Endothelial cell of umbilical vein (primary cell): ENCODE results near the gene LRFN3. TPM values are rescaled to one million over a fixed set of nuclear protein-coding genes. Genes with fewer than 3 reads are reported as not detected.

Experiments used
- polyA plus RNA-seq, 4 experiments: library from polyadenylated mRNA; depleted of rRNA in 3 of 4; stranded (reverse) in 3 of 4; unstranded in 1 of 4; fragments of >200 nt; gene quantifications; 2 replicates each; pipeline versions ENCODE4 v1.2.1 to v1.2.3, GENCODE V29; 2011 to 2012; ENCODE audit warnings: missing spikeins in 1 of 4
- small RNA-seq: library from RNA; depleted of rRNA; stranded (forward); fragments of <200 nt; gene quantifications from one replicate; pipeline ENCODE3, GENCODE V24; 2012; ENCODE audit warnings: low replicate concordance, low read depth; ENCODE audit not compliant: insufficient read depth, insufficient read length
- total RNA-seq: library from RNA; stranded (reverse); gene quantifications from 2 replicates; pipeline ENCODE4 v1.2.3, GENCODE V29; 2021

The LRFN3 gene
- total and polyA plus RNA-seq, 2 donors (not counting 3 experiments of a cell fraction or from before 2014, with no cell fraction given) = 4.1 to 15.9 TPM

Small RNA genes within 50 kb of the gene (small RNA-seq; reads per million reads assigned to genes)
- gene AF038458.1 = not detected

Other genes starting within 250 kb of the LRFN3 start
- gene ZBTB32, start 231.8 kb upstream of the LRFN3 start, total RNA-seq = not detected in 2 replicates
- not detected in 2 replicates for gene ZBTB32, start 231.8 kb upstream of the LRFN3 start, polyA plus RNA-seq
- gene KMT2B, start 218.4 kb upstream of the LRFN3 start, total RNA-seq = 37.2 and 40.0 TPM in 2 replicates
- 28.4 and 30.1 TPM in 2 replicates for gene KMT2B, start 218.4 kb upstream of the LRFN3 start, polyA plus RNA-seq
- 2.6 and 3.4 TPM in 2 replicates for gene IGFLR1, start 193.9 kb upstream of the LRFN3 start, total RNA-seq
- gene IGFLR1, start 193.9 kb upstream of the LRFN3 start, polyA plus RNA-seq = 7.6 and 11.8 TPM in 2 replicates
- 5.6 and 10.5 TPM in 2 replicates for gene U2AF1L4, start 191.0 kb upstream of the LRFN3 start, total RNA-seq
- gene U2AF1L4, start 191.0 kb upstream of the LRFN3 start, polyA plus RNA-seq = 13.5 and 15.0 TPM in 2 replicates
- gene PSENEN, start 190.7 kb upstream of the LRFN3 start, total RNA-seq = 65.6 and 70.1 TPM in 2 replicates
- 60.0 and 86.8 TPM in 2 replicates for gene PSENEN, start 190.7 kb upstream of the LRFN3 start, polyA plus RNA-seq
- 11.3 and 15.5 TPM in 2 replicates for gene LIN37, start 187.8 kb upstream of the LRFN3 start, total RNA-seq
- gene LIN37, start 187.8 kb upstream of the LRFN3 start, polyA plus RNA-seq = 21.4 and 21.9 TPM in 2 replicates
- gene HSPB6, start 179.3 kb upstream of the LRFN3 start, total RNA-seq = 2.7 and 6.2 TPM in 2 replicates
- 2.3 and 3.4 TPM in 2 replicates for gene HSPB6, start 179.3 kb upstream of the LRFN3 start, polyA plus RNA-seq
- 28.3 and 32.1 TPM in 2 replicates for gene PROSER3, start 178.2 kb upstream of the LRFN3 start, total RNA-seq
- 18.3 and 19.5 TPM in 2 replicates for gene PROSER3, start 178.2 kb upstream of the LRFN3 start, polyA plus RNA-seq
- gene ARHGAP33, start 160.8 kb upstream of the LRFN3 start, total RNA-seq = 18.4 and 32.8 TPM in 2 replicates
- gene ARHGAP33, start 160.8 kb upstream of the LRFN3 start, polyA plus RNA-seq = 11.0 and 11.7 TPM in 2 replicates
- not detected in 2 replicates for gene PRODH2, start 123.5 kb upstream of the LRFN3 start, total RNA-seq
- gene PRODH2, start 123.5 kb upstream of the LRFN3 start, polyA plus RNA-seq = not detected in 2 replicates
- gene NPHS1, start 83.9 kb upstream of the LRFN3 start, total RNA-seq = not detected in 2 replicates
- gene NPHS1, start 83.9 kb upstream of the LRFN3 start, polyA plus RNA-seq = not detected in 2 replicates
- gene KIRREL2, start 79.5 kb upstream of the LRFN3 start, total RNA-seq = not detected in 2 replicates
- gene KIRREL2, start 79.5 kb upstream of the LRFN3 start, polyA plus RNA-seq = not detected in 2 replicates
- 6.2 and 9.0 TPM in 2 replicates for gene APLP1, start 67.8 kb upstream of the LRFN3 start, total RNA-seq
- gene APLP1, start 67.8 kb upstream of the LRFN3 start, polyA plus RNA-seq = 13.0 and 15.1 TPM in 2 replicates
- 7.6 and 8.7 TPM in 2 replicates for gene NFKBID, start 35.8 kb upstream of the LRFN3 start, total RNA-seq
- gene NFKBID, start 35.8 kb upstream of the LRFN3 start, polyA plus RNA-seq = 5.5 and 6.7 TPM in 2 replicates
- gene HCST, start 33.8 kb upstream of the LRFN3 start, total RNA-seq = not detected in 2 replicates
- gene HCST, start 33.8 kb upstream of the LRFN3 start, polyA plus RNA-seq = not detected in 2 replicates
- not detected in 2 replicates for gene TYROBP, start 28.1 kb upstream of the LRFN3 start, total RNA-seq
- gene TYROBP, start 28.1 kb upstream of the LRFN3 start, polyA plus RNA-seq = not detected in 2 replicates
- gene SDHAF1, start 58.8 kb downstream of the LRFN3 start, total RNA-seq = 8.4 and 10.3 TPM in 2 replicates
- gene SDHAF1, start 58.8 kb downstream of the LRFN3 start, polyA plus RNA-seq = 16.2 and 16.5 TPM in 2 replicates
- gene SYNE4, start 72.4 kb downstream of the LRFN3 start, total RNA-seq = 0.62 and 1.3 TPM in 2 replicates
- 0.38 and 0.46 TPM in 2 replicates for gene SYNE4, start 72.4 kb downstream of the LRFN3 start, polyA plus RNA-seq
- 17.3 and 21.4 TPM in 2 replicates for gene ALKBH6, start 77.8 kb downstream of the LRFN3 start, total RNA-seq
- gene ALKBH6, start 77.8 kb downstream of the LRFN3 start, polyA plus RNA-seq = 26.7 and 33.2 TPM in 2 replicates
- 21.0 and 24.4 TPM in 2 replicates for gene CLIP3, start 96.5 kb downstream of the LRFN3 start, total RNA-seq
- gene CLIP3, start 96.5 kb downstream of the LRFN3 start, polyA plus RNA-seq = 4.7 and 7.0 TPM in 2 replicates
- 2.9 and 4.1 TPM in 2 replicates for gene THAP8, start 117.9 kb downstream of the LRFN3 start, total RNA-seq
- 6.6 and 8.3 TPM in 2 replicates for gene THAP8, start 117.9 kb downstream of the LRFN3 start, polyA plus RNA-seq
- 12.1 and 13.4 TPM in 2 replicates for gene WDR62, start 118.5 kb downstream of the LRFN3 start, total RNA-seq
- 8.0 and 8.7 TPM in 2 replicates for gene WDR62, start 118.5 kb downstream of the LRFN3 start, polyA plus RNA-seq
- gene OVOL3, start 174.8 kb downstream of the LRFN3 start, total RNA-seq = not detected in 2 replicates
- not detected in 2 replicates for gene OVOL3, start 174.8 kb downstream of the LRFN3 start, polyA plus RNA-seq
- gene POLR2I, start 178.5 kb downstream of the LRFN3 start, total RNA-seq = 63.3 and 64.8 TPM in 2 replicates
- 53.0 and 89.7 TPM in 2 replicates for gene POLR2I, start 178.5 kb downstream of the LRFN3 start, polyA plus RNA-seq
- gene TBCB, start 179.1 kb downstream of the LRFN3 start, total RNA-seq = 178 and 190 TPM in 2 replicates
- 363 and 364 TPM in 2 replicates for gene TBCB, start 179.1 kb downstream of the LRFN3 start, polyA plus RNA-seq
- 722 and 777 TPM in 2 replicates for gene CAPNS1, start 203.7 kb downstream of the LRFN3 start, total RNA-seq
- 1,095 and 1,235 TPM in 2 replicates for gene CAPNS1, start 203.7 kb downstream of the LRFN3 start, polyA plus RNA-seq
- 26.8 and 35.2 TPM in 2 replicates for gene COX7A1, start 216.1 kb downstream of the LRFN3 start, total RNA-seq
- gene COX7A1, start 216.1 kb downstream of the LRFN3 start, polyA plus RNA-seq = 10.6 and 11.6 TPM in 2 replicates